Mucosa of stomach (tissue), 1 donor: ENCODE data around the gene NSFL1C.
"Not testable (repeated sequence)": the region's sequence is repeated elsewhere in the genome, so short reads cannot be mapped to it uniquely, and the experiment has no call there.

Source experiments
- H3K27me3 ChIP-seq: one replicate; pipeline ENCODE4 v1.7.0; 2013; ENCODE audit warnings: mild to moderate bottlenecking, low read length; ENCODE audit not compliant: control insufficient read depth, insufficient read depth
- H3K36me3 ChIP-seq: one replicate; pipeline ENCODE4 v1.7.0; 2013; ENCODE audit warnings: low read length; ENCODE audit not compliant: control insufficient read depth, insufficient read depth
- H3K4me1 ChIP-seq: one replicate; pipeline ENCODE4 v1.7.0; 2013; ENCODE audit warnings: mild to moderate bottlenecking, low read length; ENCODE audit not compliant: control insufficient read depth, insufficient read depth
- H3K4me3 ChIP-seq: one replicate; pipeline ENCODE4 v1.7.0; 2013; ENCODE audit warnings: low read length
- H3K9ac ChIP-seq: one replicate; pipeline ENCODE4 v1.7.0; 2013; ENCODE audit warnings: mild to moderate bottlenecking, low read length, moderate library complexity
- H3K9me3 ChIP-seq: one replicate; pipeline ENCODE4 v1.7.0; 2013; ENCODE audit warnings: mild to moderate bottlenecking, low read length, moderate library complexity; ENCODE audit not compliant: control insufficient read depth
- donor health status: Pancreatic carcinoma.

NSFL1C gene

DNA sequence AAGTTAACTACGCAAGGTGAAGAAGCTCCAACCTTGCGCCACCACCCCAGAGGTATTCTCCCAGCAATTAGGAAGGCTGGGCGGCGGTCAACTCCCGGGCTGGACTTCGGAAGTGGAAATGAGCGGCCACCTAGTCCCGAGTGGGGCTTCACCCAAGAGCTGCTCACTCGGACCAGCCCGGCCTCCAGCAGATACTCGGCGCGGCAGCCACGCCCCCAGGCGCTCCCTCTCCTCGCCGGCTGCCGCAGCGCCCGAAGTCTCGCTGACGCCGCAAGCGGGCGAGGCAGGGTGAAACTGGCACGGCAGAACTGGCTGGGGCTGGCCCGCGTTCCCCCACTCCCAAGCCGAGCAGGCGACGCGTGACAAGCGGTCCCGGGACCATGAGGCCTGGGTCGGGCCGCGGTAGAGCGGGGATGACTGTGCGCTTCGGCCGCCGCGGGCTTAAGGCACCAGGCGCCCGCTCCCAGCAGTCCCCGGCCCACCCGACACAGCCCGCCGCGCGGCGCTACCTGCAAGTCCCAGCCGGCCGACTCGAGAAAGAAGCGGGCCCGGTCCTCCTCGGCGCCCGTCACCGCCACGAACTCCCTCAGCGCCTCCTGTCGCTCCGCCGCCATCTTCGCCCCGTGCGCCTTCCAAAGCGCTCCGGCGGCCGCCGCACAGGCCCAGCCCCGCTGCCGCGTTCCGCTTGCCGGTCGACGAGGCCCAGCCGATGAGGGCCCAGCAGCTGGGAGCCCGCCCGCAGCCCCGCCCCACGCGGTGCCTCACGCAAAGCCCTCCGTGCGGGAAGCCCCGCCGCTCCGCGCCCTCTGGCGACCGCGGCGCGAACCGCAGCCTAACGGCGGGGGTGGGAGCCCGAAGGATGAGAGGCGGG lies at the start of gene NSFL1C:
NSFL1C (minus strand) TSS at position 639 of the 871 bp plus-strand sequence; CDS start at position 614, 25 bp downstream.
- peaks cover 49% of the 10 kb centered on the region for H3K4me1 ChIP-seq
- peak within 1 kb of the TSS; percentile 57 for H3K4me3 ChIP-seq
- H3K27me3 ChIP-seq: no peaks in the 10 kb centered on the region
- H3K9ac ChIP-seq: peak within 1 kb of the TSS; percentile 69
- H3K9me3 ChIP-seq: no peaks in the 10 kb centered on the region
- no peaks in the 10 kb centered on the region for H3K36me3 ChIP-seq

DNA sequence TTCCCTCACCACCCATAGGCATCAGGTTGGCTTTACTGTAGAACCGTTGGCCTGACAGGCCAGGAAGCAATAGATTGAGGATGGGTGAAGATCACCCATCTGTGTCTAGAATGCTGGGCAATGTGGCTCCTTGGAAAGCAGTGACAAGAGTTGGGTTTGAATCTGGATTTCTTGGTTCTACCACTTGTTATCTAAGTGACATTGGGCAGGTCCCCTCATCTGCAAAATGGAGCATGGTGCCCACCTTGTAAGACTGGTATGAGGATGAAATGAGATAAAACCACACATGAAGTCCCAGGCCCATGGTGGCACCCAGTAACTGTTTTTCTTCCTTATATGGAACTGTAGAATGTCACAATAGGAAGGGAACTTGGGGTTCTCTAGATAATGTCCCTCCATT lies 47.2 kb upstream of the NSFL1C start:
- Histone ChIP-seq H3K9me3 (no peaks in the 10 kb centered on the region), H3K4me3 (no peak overlapping the region), H3K36me3 (no peaks in the 10 kb centered on the region), H3K27me3 (peaks cover 3% of the 10 kb centered on the region), H3K9ac (no peak overlapping the region), H3K4me1 (no peaks in the 10 kb centered on the region)

DNA sequence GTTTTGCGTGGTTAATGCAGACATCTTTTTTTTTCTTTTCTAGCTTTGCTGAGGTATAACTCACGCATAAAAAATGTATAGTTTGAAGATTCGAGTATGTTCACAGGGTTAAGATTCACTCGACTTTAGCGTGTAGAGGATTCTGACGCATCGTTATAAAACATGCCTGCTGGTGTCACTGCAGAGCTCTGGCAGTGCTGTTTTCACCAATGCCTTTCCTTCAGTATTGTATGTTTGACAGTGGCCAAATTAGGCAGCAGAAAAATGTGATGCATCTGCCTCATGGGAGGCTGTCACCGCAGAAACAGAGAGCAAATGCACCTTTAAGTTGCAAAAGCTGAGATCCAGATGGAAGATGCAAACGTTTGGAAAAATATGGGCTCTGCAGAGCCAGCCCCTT lies 42.6 kb upstream of the NSFL1C start:
- Histone ChIP-seq H3K36me3 (no peaks in the 10 kb centered on the region), H3K9ac (no peak overlapping the region), H3K4me3 (no peak overlapping the region), H3K4me1 (no peaks in the 10 kb centered on the region), H3K27me3 (no peaks in the 10 kb centered on the region), H3K9me3 (no peaks in the 10 kb centered on the region)

DNA sequence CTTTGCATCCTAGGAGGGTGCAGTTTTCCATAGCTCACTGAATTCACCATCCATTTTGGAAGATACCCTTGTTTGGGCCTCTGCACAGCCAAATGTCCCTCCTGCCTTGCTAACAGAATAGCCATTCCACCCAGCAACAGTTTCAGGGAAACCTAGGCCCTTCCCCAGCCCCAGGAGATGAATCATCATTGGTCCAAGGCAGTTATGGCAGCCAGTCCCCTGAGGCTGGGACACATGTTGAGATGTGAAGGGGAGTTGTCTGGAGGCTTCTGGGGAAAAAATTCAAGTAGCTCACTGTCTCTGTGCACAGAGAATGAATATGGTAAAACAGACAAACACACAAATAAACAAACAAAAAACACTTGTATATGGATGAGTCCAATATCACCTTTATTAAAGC lies 41.9 kb upstream of the NSFL1C start:
- H3K36me3 ChIP-seq: no peaks in the 10 kb centered on the region
- H3K9ac ChIP-seq: no peak overlapping the region
- no peaks in the 10 kb centered on the region for H3K4me1 ChIP-seq
- H3K27me3 ChIP-seq: no peaks in the 10 kb centered on the region
- no peak overlapping the region for H3K4me3 ChIP-seq
- H3K9me3 ChIP-seq: no peaks in the 10 kb centered on the region

GRCh38 chr20:1507276-1507675 lies 40.6 kb upstream of the NSFL1C start:
- Histone ChIP-seq H3K36me3 (no peaks in the 10 kb centered on the region), H3K27me3 (no peaks in the 10 kb centered on the region), H3K9ac (no peak overlapping the region), H3K4me3 (no peak overlapping the region), H3K9me3 (no peaks in the 10 kb centered on the region), H3K4me1 (no peaks in the 10 kb centered on the region)

GRCh38 chr20:1505871-1506270 lies 39.2 kb upstream of the NSFL1C start:
- no peaks in the 10 kb centered on the region for H3K4me1 ChIP-seq
- H3K27me3 ChIP-seq: no peaks in the 10 kb centered on the region

DNA sequence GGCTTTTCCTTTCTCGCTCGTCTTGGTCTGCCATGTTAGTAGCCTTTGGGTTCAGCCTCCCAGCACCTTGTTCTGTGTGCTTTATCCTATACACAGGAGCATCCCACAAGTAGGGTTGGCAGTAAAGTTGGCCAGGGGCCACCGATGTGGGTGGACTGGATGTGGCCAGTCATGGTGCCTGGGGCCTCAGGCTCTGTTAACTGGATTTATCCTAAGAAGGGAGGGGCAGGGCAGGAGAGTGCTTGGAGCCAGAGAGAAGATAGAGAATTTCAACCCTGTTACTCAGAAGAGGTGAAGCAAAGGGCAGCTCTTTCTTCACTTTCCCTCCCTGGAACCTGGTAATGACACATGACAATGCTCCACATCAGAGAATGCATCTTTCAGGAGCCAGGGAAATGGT lies 38.7 kb upstream of the NSFL1C start:
- Histone ChIP-seq H3K4me3 (no peak overlapping the region), H3K9me3 (no peaks in the 10 kb centered on the region), H3K27me3 (no peaks in the 10 kb centered on the region), H3K9ac (no peak overlapping the region), H3K4me1 (no peaks in the 10 kb centered on the region), H3K36me3 (no peaks in the 10 kb centered on the region)

More at GRCh38 chr20:1505871-1506270, 39.2 kb upstream of the NSFL1C start:
- Histone ChIP-seq H3K9me3 (no peaks in the 10 kb centered on the region), H3K36me3 (no peaks in the 10 kb centered on the region), H3K4me3 (no peak overlapping the region), H3K9ac (no peak overlapping the region)

GRCh38 chr20:1503564-1504227 lies 37.0 kb upstream of the NSFL1C start:
- H3K9ac ChIP-seq: no peak overlapping the region
- H3K4me3 ChIP-seq: no peak overlapping the region
- no peaks in the 10 kb centered on the region for H3K4me1 ChIP-seq
- H3K36me3 ChIP-seq: no peaks in the 10 kb centered on the region
- no peaks in the 10 kb centered on the region for H3K9me3 ChIP-seq
- no peaks in the 10 kb centered on the region for H3K27me3 ChIP-seq

DNA sequence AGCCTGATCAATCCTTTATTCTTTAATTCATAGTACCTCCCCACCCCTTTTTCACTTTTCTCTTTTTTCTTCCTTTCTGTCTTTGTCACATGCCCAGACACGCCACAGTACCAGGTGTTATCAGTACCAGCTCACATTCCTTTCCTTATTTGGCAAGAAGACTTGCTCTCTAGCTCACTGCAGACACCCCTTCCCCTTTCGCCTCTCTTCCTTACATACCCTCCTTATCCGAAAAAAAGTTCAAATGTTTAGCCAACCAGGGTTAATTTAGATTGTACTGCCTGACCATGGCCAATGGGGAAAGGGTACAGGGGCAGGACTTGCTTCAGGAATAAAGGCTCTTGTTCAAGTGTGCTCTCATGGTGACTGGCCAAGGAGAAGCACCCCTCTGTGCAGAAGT lies 33.8 kb upstream of the NSFL1C start:
- no peaks in the 10 kb centered on the region for H3K9me3 ChIP-seq

DNA sequence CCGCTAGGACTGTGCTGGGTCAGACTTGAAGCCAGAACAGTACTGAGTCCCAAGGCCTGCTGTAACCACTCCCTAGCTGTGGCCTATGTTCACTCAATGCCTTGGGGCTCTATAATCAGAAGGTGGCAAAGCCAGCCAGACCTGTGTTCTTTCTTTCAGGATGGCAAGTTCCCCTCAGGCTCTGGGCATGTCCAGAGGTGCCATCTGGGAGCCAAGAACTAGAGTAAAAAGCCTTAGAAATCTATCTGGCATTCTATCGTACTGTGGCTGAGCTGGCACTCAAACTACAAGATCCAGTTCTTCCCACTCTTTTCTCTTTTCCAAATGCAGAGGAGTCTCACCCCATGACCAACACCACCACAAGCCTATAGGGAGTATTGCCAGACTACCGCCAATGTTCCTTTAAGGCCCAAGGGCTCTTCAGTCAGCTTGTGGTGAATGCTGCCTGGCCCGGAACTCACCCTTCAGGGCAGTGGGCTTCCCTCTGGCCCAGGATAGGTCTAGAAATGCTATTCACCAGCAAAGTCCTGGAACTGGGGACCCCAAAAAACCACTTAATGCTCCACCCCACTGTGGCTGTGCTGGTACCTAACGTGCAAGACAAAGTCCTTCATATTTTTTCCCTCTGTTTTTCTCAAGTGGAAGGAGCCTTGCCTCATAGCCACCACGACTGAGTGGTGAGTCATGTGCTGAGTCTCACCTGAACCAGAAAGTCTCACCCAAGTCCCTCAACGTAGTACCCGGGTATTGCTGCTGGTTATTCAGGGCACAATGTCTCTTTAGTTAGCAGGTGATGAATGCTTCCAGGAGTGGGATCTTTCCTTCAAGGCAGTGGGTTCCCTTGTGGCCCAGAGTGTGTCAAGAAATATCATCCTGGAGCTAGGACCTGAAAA lies 33.1 kb upstream of the NSFL1C start:
- Histone ChIP-seq H3K27me3 (no peaks in the 10 kb centered on the region), H3K36me3 (no peaks in the 10 kb centered on the region), H3K9me3 (no peaks in the 10 kb centered on the region), H3K9ac (no peak overlapping the region), H3K4me1 (no peaks in the 10 kb centered on the region), H3K4me3 (no peak overlapping the region)

More for the DNA sequence above, 33.8 kb upstream of the NSFL1C start:
- H3K9ac ChIP-seq: no peak overlapping the region
- H3K4me1 ChIP-seq: no peaks in the 10 kb centered on the region
- no peaks in the 10 kb centered on the region for H3K36me3 ChIP-seq
- no peak overlapping the region for H3K4me3 ChIP-seq
- H3K27me3 ChIP-seq: no peaks in the 10 kb centered on the region

DNA sequence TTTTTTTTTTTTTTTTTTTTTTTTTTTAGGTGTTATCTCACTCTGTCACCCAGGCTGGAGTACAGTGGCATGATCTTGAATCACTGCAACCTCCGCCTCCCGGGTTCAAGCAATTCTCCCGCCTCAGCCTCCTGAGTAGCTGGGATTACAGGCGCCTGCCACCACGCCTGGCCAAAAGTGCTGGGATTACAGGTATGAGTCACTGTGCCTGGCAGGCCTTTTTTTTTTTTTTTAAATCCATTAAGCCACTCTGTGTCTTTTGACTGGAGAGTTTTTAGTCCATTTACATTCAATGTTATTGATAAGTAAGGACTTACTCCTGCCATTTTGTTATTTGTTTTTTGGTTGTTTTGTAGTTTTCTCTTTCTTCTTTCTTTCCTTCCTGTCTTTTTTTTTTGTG lies 30.7 kb upstream of the NSFL1C start:
- not testable (repeated sequence) for H3K9me3 ChIP-seq, H3K4me1 ChIP-seq, H3K9ac ChIP-seq, H3K4me3 ChIP-seq, H3K36me3 ChIP-seq, H3K27me3 ChIP-seq

DNA sequence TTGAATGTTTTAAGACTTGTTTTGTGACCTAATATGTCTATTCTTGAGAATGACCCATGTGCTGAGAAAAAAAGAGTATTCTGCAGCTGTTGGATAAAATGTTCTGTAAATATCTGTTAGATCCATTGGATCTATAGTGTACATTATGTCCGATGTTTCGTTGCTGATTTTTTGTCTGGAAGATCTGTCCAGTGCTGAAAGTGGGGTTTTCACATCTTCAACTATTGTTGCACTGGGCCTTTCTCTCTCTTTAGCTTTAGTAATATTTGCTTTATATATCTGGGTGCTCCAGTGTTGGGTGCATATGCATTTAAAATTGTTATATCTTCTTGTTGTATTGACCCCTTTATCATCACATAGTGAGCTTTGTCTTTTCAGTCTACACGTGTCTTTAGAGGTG lies 30.3 kb upstream of the NSFL1C start:
- H3K4me1 ChIP-seq: no peaks in the 10 kb centered on the region
- no peaks in the 10 kb centered on the region for H3K9me3 ChIP-seq
- no peaks in the 10 kb centered on the region for H3K36me3 ChIP-seq
- no peak overlapping the region for H3K4me3 ChIP-seq
- no peak overlapping the region for H3K9ac ChIP-seq
- H3K27me3 ChIP-seq: no peaks in the 10 kb centered on the region
